Endodermal cell (in vitro differentiated cells): ENCODE data around the gene ROR1. TPM values are rescaled to one million over a fixed set of nuclear protein-coding genes. Genes with fewer than 3 reads are reported as not detected.

ENCODE experiments used
- DNase-seq: peaks from one replicate; pipeline ENCODE4 v3.0.0-alpha.2; 2017
- H3K27ac ChIP-seq: 2 replicates; pipeline ENCODE4 v1.5.1; 2013; ENCODE audit warnings: mild to moderate bottlenecking, low read depth, low read length, moderate library complexity
- H3K27me3 ChIP-seq: 2 replicates; pipeline ENCODE4 v1.6.1; 2013; ENCODE audit warnings: mild to moderate bottlenecking, low read length, moderate library complexity; ENCODE audit not compliant: insufficient read depth, control insufficient read depth, poor library complexity, severe bottlenecking
- H3K36me3 ChIP-seq: 2 replicates; pipeline ENCODE4 v1.7.0; 2013; ENCODE audit warnings: mild to moderate bottlenecking, low read length, moderate library complexity; ENCODE audit not compliant: control insufficient read depth, insufficient read depth
- H3K4me1 ChIP-seq: one replicate; pipeline ENCODE4 v1.7.0; 2013; ENCODE audit warnings: low read length; ENCODE audit not compliant: control insufficient read depth, insufficient read depth
- H3K4me3 ChIP-seq: 2 replicates; pipeline ENCODE4 v1.5.1; 2013; ENCODE audit warnings: mild to moderate bottlenecking, low read length, moderate library complexity
- H3K9ac ChIP-seq: 2 replicates; pipeline ENCODE4 v1.6.1; 2013; ENCODE audit warnings: mild to moderate bottlenecking, low read length, moderate library complexity; ENCODE audit not compliant: poor library complexity, severe bottlenecking; ENCODE audit errors: extremely low read depth
- H3K9me3 ChIP-seq: 2 replicates; pipeline ENCODE4 v1.6.1; 2013; ENCODE audit warnings: mild to moderate bottlenecking, low read length, moderate library complexity; ENCODE audit not compliant: control insufficient read depth
- H3K27ac Mint-ChIP-seq: 2 replicates; pipeline ENCODE4 v1.8.0; 2020; ENCODE audit warnings: mixed read lengths
- H3K27me3 Mint-ChIP-seq: 2 replicates; pipeline ENCODE4 v1.8.0; 2021; ENCODE audit warnings: mild to moderate bottlenecking, mixed read lengths; ENCODE audit not compliant: insufficient read depth
- H3K36me3 Mint-ChIP-seq: 2 replicates; pipeline ENCODE4 v1.8.0; 2020; ENCODE audit warnings: low read depth, mixed read lengths
- H3K4me1 Mint-ChIP-seq: 2 replicates; pipeline ENCODE4 v1.8.0; 2020; ENCODE audit warnings: mixed read lengths
- H3K4me3 Mint-ChIP-seq: 2 replicates; pipeline ENCODE4 v1.8.0; 2020; ENCODE audit warnings: mild to moderate bottlenecking, moderate library complexity, mixed read lengths
- H3K9me3 Mint-ChIP-seq: 2 replicates; pipeline ENCODE4 v1.8.0; 2020; ENCODE audit warnings: mild to moderate bottlenecking, mixed read lengths
- WGBS, 2 experiments: methylation state at CpG; one replicate each; pipeline versions ENCODE4 v1.1.5 to v1.1.7; 2013; ENCODE audit warnings: missing lambda C conversion rate in 2 of 2, mixed read lengths in 1 of 2; ENCODE audit not compliant: insufficient coverage in 1 of 2, insufficient read length in 1 of 2; 5-methylcytosine and 5-hydroxymethylcytosine counted together
- total RNA-seq, 2 donors: library from RNA; stranded (reverse); fragmentation: NEBNext Ultra II Directional in 1 of 2; extraction: Animal tissue kit (Norgen Biotek cat#: 25700) in 1 of 2; gene quantifications; 2 replicates in 1 of 2; 3 replicates in 1 of 2; pipeline ENCODE4 v1.2.1, GENCODE V29; 2021
- TF ChIP-seq, protein P1 (sequence below): fragments of 200-600 bp; sonication (generic); conservative IDR thresholded peaks from 2 replicates; pipeline ENCODE4 v1.5.0; 2021; ENCODE audit warnings: antibody characterized with exemption, mild to moderate bottlenecking

Gene ROR1
- total RNA-seq, 2 donors from 2014 or later: 77.4 to 77.9 TPM

GRCh38 chr1:63855942-63856341, 82.1 kb downstream of the ROR1 start:
- Mint-ChIP-seq H3K27ac (no peak overlapping the region), H3K4me1 (peaks cover 34% of the 10 kb centered on the region), H3K27me3 (no peaks in the 10 kb centered on the region), H3K36me3 (peaks cover 7% of the 10 kb centered on the region), H3K9me3 (no peaks in the 10 kb centered on the region), H3K4me3 (no peak overlapping the region)
- TF ChIP-seq, protein P1, sequence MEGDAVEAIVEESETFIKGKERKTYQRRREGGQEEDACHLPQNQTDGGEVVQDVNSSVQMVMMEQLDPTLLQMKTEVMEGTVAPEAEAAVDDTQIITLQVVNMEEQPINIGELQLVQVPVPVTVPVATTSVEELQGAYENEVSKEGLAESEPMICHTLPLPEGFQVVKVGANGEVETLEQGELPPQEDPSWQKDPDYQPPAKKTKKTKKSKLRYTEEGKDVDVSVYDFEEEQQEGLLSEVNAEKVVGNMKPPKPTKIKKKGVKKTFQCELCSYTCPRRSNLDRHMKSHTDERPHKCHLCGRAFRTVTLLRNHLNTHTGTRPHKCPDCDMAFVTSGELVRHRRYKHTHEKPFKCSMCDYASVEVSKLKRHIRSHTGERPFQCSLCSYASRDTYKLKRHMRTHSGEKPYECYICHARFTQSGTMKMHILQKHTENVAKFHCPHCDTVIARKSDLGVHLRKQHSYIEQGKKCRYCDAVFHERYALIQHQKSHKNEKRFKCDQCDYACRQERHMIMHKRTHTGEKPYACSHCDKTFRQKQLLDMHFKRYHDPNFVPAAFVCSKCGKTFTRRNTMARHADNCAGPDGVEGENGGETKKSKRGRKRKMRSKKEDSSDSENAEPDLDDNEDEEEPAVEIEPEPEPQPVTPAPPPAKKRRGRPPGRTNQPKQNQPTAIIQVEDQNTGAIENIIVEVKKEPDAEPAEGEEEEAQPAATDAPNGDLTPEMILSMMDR: no peak
- Histone ChIP-seq H3K27me3 (no peaks in the 10 kb centered on the region), H3K9ac (no peak overlapping the region), H3K9me3 (no peaks in the 10 kb centered on the region), H3K4me1 (no peaks in the 10 kb centered on the region), H3K27ac (no peak overlapping the region), H3K36me3 (peaks cover 3% of the 10 kb centered on the region), H3K4me3 (no peak overlapping the region)
- DNase-seq: no peak
- 100% methylated on average over 1 of the region's 1 CpG; no CpG with 5 or more reads in 1 of the 2 experiments for WGBS, 2 experiments

DNA sequence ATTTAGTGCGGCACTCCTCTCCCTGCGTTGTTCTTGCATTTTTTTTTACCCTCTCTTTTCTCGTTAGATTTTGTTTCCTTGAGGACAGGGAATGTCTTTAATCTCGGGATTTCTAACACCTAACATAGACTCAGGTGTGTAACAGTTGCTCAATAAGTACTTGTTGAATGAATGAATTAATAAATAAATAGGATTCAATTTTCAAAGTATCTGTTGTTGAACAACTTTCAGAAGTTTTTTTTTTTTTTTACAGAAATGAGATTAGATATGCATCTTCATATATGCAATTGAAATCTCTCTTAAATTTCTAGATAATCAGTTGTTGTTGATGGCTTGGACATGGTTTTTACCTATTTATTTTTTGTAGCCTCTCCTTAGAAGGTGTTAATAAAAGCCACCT, 83.1 kb downstream of the ROR1 start:
- WGBS, 2 experiments: 90 to 100% methylated on average over 2 to 4 of the region's 4 CpGs
- H3K27ac ChIP-seq: no peak overlapping the region

DNA sequence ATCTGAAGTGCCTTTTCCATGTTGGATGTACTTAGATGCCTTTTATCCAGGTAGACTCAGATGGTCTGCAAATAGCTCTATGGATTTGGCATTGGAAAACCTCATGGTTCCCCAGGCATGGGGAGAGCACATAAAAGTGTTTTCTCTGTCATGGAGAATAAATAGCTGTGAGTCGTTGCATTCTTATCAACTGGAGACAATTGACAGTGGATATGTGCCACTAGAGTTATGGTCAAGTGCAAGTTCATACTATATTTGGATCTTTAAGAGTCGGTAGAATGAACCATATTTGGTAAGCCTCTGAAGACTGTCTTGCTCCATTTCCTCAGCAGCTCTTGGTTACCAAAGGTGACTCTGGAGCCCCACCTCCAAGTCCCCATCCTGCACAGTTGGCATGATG, 83.7 kb downstream of the ROR1 start:
- Mint-ChIP-seq H3K27ac (no peak overlapping the region), H3K9me3 (no peaks in the 10 kb centered on the region), H3K27me3 (no peaks in the 10 kb centered on the region), H3K4me1 (peaks cover 34% of the 10 kb centered on the region), H3K36me3 (peaks cover 9% of the 10 kb centered on the region), H3K4me3 (no peak overlapping the region)
- H3K9ac ChIP-seq: no peak overlapping the region
- H3K4me3 ChIP-seq: no peak overlapping the region
- DNase-seq: no peak
- H3K4me1 ChIP-seq: no peaks in the 10 kb centered on the region
- H3K36me3 ChIP-seq: peaks cover 3% of the 10 kb centered on the region
- H3K9me3 ChIP-seq: no peaks in the 10 kb centered on the region
- no peak overlapping the region for H3K27ac ChIP-seq
- TF ChIP-seq, protein P1: no peak
- H3K27me3 ChIP-seq: no peaks in the 10 kb centered on the region
- WGBS, 2 experiments: 90% methylated on average over 2 of the region's 2 CpGs; no CpG with 5 or more reads in 1 of the 2 experiments

More for the DNA sequence above, 83.1 kb downstream of the ROR1 start:
- Histone ChIP-seq H3K27me3 (no peaks in the 10 kb centered on the region), H3K4me1 (no peaks in the 10 kb centered on the region), H3K9me3 (no peaks in the 10 kb centered on the region), H3K9ac (no peak overlapping the region), H3K36me3 (peaks cover 3% of the 10 kb centered on the region), H3K4me3 (no peak overlapping the region)
- H3K27me3 Mint-ChIP-seq: no peaks in the 10 kb centered on the region
- H3K9me3 Mint-ChIP-seq: no peaks in the 10 kb centered on the region
- no peak overlapping the region for H3K4me3 Mint-ChIP-seq
- no peak for DNase-seq
- TF ChIP-seq, protein P1: no peak
- no peak overlapping the region for H3K27ac Mint-ChIP-seq
- H3K36me3 Mint-ChIP-seq: peaks cover 9% of the 10 kb centered on the region
- peaks cover 34% of the 10 kb centered on the region for H3K4me1 Mint-ChIP-seq
